CD4-positive, alpha-beta T cell treated with Interleukin-2 at 100 ng/mL for 4 hours (primary cell): ENCODE results near the gene TNFRSF11A.

Experiments used
- DNase-seq: peaks from one replicate; pipeline ENCODE4 v3.0.0-alpha.2; 2020; ENCODE audit warnings: low spot score

TNFRSF11A gene

GRCh38 chr18:62420151-62420512, 95.0 kb downstream of the TNFRSF11A start:
- DNase-seq = peak; percentile 10

GRCh38 chr18:62420513-62421209, 95.6 kb downstream of the TNFRSF11A start:
- peak; percentile 89 for DNase-seq

- peak; percentile 79 for DNase-seq
These were observed 100.5 kb downstream of the TNFRSF11A start for GRCh38 chr18:62425465-62426190.

- DNase-seq = no peak
These were observed 101.0 kb downstream of the TNFRSF11A start for GRCh38 chr18:62426191-62426488.

- DNase-seq = no peak
These were observed 107.1 kb downstream of the TNFRSF11A start for GRCh38 chr18:62432176-62432575.

- DNase-seq = no peak
These were observed 109.7 kb downstream of the TNFRSF11A start for GRCh38 chr18:62434798-62435197.

- no peak for DNase-seq
These were observed 110.4 kb downstream of the TNFRSF11A start for GRCh38 chr18:62435435-62436031.

- no peak for DNase-seq
These were observed 111.6 kb downstream of the TNFRSF11A start for GRCh38 chr18:62436636-62437234.

- DNase-seq = no peak
These were observed 112.3 kb downstream of the TNFRSF11A start for GRCh38 chr18:62437235-62438017.

- no peak for DNase-seq
These were observed 112.9 kb downstream of the TNFRSF11A start for GRCh38 chr18:62438018-62438329.

GRCh38 chr18:62438402-62438801, 113.3 kb downstream of the TNFRSF11A start:
- no peak for DNase-seq

- DNase-seq = no peak
These were observed 113.8 kb downstream of the TNFRSF11A start for GRCh38 chr18:62438866-62439265.
